ENCODE measurements around the gene IQSEC3.

Gene IQSEC3

GRCh38 chr12:193261-193660 lies 126.7 kb downstream of the IQSEC3 start:
- no peak overlapping the region for H3K4me3 ChIP-seq (replicated peaks in 1 of 2; ENCODE audit: low read depth in 2 of 2, low read length in 2 of 2)
- TF ChIP-seq, protein P1, sequence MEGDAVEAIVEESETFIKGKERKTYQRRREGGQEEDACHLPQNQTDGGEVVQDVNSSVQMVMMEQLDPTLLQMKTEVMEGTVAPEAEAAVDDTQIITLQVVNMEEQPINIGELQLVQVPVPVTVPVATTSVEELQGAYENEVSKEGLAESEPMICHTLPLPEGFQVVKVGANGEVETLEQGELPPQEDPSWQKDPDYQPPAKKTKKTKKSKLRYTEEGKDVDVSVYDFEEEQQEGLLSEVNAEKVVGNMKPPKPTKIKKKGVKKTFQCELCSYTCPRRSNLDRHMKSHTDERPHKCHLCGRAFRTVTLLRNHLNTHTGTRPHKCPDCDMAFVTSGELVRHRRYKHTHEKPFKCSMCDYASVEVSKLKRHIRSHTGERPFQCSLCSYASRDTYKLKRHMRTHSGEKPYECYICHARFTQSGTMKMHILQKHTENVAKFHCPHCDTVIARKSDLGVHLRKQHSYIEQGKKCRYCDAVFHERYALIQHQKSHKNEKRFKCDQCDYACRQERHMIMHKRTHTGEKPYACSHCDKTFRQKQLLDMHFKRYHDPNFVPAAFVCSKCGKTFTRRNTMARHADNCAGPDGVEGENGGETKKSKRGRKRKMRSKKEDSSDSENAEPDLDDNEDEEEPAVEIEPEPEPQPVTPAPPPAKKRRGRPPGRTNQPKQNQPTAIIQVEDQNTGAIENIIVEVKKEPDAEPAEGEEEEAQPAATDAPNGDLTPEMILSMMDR (IDR thresholded peaks at IDR 0.05; ENCODE audit: low read depth, low read length): no peak
- peak in 1 of 2 donors; percentile 32 for DNase-seq (ENCODE audit: low read depth in 2 of 2)

- TF ChIP-seq, protein P1 (IDR thresholded peaks at IDR 0.05; ENCODE audit: low read depth, low read length): no peak
Measured at GRCh38 chr12:194276-194675, 127.7 kb downstream of the IQSEC3 start.

DNA sequence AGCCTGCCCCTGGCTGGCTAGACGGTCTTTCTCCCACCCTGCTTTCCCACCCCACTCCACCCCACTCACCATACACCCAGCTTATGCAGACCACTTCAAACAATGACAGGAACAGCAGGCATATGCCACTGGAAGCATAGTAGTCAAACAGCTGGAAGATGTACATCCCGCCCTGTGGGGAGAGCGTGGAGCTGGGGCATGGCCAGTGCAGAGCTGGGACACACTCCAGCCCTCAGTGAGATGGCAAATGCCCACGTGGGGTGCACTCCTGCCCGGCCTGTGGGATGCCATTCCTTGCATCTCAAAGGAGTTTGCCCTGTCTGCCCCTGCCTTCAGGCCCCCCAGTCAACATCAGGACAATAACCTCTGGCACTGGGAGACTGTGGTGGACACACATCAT lies 128.6 kb downstream of the IQSEC3 start:
- DNase-seq (ENCODE audit: low read depth in 2 of 2): no peak
- H3K4me3 ChIP-seq (replicated peaks in 1 of 2; ENCODE audit: low read depth in 2 of 2, low read length in 2 of 2): no peak overlapping the region

More at GRCh38 chr12:194276-194675, 127.7 kb downstream of the IQSEC3 start:
- DNase-seq (ENCODE audit: low read depth in 2 of 2): no peak
- H3K4me3 ChIP-seq (replicated peaks in 1 of 2; ENCODE audit: low read depth in 2 of 2, low read length in 2 of 2): no peak overlapping the region

DNA sequence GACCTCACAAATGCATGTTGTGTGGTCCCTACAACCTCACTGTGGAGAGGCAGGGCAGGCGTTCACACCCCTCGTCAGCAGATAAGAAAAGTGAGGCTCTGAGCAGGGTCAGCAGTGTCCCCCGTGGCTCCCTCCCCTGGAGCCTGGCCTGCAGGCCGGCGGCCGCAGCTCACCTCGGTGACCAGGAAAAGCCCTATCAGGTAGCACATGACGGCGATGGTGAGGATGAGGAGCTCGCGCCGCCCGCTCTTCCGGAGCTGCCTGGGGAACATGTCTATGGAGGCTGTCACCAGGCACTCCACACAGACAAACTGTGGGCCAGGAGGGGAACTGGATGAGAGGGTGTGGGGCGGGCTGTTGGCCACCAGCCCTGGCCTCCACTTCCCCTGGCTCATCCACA lies 129.4 kb downstream of the IQSEC3 start:
- TF ChIP-seq, protein P1 (IDR thresholded peaks at IDR 0.05; ENCODE audit: low read depth, low read length): no peak
- DNase-seq (ENCODE audit: low read depth in 2 of 2): no peak

More for the DNA sequence above, 128.6 kb downstream of the IQSEC3 start:
- TF ChIP-seq, protein P1 (IDR thresholded peaks at IDR 0.05; ENCODE audit: low read depth, low read length): no peak

GRCh38 chr12:196436-196835 lies 129.9 kb downstream of the IQSEC3 start:
- TF ChIP-seq, protein P1 (IDR thresholded peaks at IDR 0.05; ENCODE audit: low read depth, low read length): no peak
- no peak for DNase-seq (ENCODE audit: low read depth in 2 of 2)
- H3K4me3 ChIP-seq (replicated peaks in 1 of 2; ENCODE audit: low read depth in 2 of 2, low read length in 2 of 2): no peak overlapping the region

More for the DNA sequence above, 129.4 kb downstream of the IQSEC3 start:
- H3K4me3 ChIP-seq (replicated peaks in 1 of 2; ENCODE audit: low read depth in 2 of 2, low read length in 2 of 2): no peak overlapping the region

- no peak overlapping the region for H3K4me3 ChIP-seq (replicated peaks in 1 of 2; ENCODE audit: low read depth in 2 of 2, low read length in 2 of 2)
- TF ChIP-seq, protein P1 (IDR thresholded peaks at IDR 0.05; ENCODE audit: low read depth, low read length): no peak
- DNase-seq (ENCODE audit: low read depth in 2 of 2): no peak
Measured at GRCh38 chr12:197347-197746, 130.8 kb downstream of the IQSEC3 start.

All from cardiac fibroblast (primary cell).